GM19035 (cell line): Measurements from ENCODE around the gene DUSP3.

Source experiments
- ATAC-seq: cut with Tn5 transposase; IDR thresholded peaks from one replicate; pipeline ENCODE4 v1.9.1; 2021; ENCODE audit not compliant: unreplicated experiment

The DUSP3 gene

DNA sequence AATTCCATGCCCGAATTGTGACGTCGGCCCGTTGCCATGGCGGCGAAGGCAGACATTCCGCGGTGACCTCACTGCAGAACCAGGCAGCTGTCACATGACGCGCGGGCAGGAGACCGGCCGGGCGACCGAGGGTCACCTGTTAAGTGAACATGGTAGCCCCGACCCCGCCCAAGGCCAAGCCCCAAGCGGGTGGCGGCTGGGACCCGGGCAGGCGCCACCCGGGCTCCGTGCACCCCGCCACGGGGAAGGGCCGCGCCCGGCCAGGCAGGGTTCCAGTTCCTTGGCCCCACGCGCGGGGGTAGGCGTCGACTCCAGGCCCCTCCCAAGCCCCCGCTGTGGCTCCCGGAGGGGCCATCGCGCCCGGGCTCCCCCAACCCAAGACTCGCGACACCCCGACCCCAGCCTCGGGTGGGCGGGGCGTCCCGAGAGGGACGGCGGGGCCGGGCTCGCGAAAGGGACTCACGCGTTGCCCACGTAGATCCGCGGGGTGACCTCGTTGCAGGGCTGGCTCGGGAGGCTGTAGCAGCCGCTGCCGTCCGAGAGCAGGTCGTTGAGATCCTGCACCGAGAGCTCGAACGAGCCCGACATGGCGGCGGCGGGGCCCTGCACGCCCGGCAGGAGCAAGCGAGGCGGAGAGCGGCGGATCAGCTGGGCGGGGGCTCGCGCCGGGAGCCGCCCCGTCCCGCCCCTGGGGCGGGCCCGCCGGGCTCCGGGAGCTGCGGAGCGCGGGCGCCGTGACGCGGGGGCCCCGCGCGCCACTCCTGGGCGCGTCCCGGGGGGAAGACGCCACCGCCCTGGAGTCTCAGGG is at the start of gene DUSP3:
Gene DUSP3 (minus strand): TSS at position 641 of the 808 bp plus-strand sequence. CDS start 53 bp downstream, at position 588.
- ATAC-seq, result peak; percentile 94

- ATAC-seq, result no peak
Observed at GRCh38 chr17:43827596-43827995, 48.8 kb upstream of the DUSP3 start.

DNA sequence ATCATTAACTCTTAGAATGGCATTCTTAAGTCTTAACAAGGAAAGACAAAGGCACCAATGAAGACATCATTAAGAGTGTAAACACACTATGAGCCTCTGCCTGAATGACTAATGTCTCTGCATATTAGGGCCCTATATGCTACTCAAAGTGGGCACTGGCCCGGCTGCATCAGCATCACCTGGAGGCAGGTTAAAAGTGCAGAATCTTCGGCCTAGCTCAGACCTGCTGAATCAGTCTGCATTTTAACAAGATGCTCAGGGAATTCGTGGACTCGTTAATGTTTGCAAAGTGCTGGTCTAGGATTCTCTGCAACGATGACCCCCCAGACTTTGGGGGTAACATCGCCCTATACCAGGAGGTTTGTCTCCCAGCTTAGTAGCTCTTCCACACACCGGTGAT is 47.4 kb upstream of the DUSP3 start:
- no peak for ATAC-seq

GRCh38 chr17:43825567-43825966 is 46.8 kb upstream of the DUSP3 start:
- ATAC-seq, result no peak

DNA sequence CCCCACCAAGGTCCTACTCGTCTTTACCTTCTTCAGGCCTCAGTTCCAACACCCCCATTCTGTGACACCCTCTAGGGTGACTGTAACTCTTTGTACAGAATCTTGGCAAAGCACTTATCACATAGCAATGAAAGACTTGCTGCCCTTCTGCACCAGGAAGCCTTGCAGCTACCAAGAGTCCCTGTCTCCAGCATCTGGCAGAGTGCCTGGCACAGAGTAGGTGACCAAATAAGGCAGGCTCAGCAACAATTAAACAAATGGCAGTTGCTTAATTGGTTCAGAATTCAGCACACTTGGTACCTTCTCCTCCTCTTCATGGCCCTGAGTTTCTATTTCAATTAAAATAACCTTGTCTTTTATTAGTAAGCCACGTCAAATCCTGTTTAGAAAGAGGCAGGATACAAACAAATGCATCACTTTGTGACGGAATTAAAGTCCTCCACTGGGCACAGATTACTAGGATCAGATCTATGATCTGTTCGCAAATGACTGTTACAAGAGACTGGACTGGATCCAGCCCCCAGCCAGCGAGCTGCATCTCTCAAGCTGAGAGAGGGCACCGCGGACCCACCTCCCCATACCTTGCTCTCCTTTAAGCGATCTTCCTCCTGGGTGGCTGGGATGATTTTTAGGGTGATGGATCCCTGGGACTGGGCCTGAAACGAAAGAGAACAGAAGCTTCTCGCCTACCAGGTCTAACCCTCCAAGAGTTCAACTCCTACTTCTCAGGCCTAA is 44.7 kb upstream of the DUSP3 start:
- no peak for ATAC-seq

- no peak for ATAC-seq
Observed at GRCh38 chr17:43822570-43823190, 43.9 kb upstream of the DUSP3 start.

GRCh38 chr17:43820759-43821158 is 42.0 kb upstream of the DUSP3 start:
- no peak for ATAC-seq

DNA sequence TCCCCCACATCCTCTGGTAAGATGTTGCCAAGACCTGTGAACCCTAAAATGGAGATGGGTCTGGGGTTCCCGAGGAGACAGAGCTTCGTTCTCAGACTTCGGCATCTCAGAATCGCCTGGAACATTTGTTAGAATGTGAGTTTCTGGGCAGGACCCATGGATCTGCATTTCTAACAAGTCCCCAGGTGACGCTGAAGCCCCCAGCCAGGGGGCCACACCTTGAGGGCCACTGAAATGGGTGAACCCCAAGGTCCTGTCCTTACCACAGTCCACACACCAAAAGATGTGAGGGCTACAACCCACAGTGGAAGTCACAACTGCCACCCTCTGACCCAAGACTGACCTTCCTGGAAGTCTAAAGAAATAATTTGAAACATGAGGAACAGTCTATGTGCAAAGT is 40.2 kb upstream of the DUSP3 start:
- no peak for ATAC-seq

- no peak for ATAC-seq
Observed at GRCh38 chr17:43817826-43818225, 39.0 kb upstream of the DUSP3 start.

- ATAC-seq, result no peak
Observed at GRCh38 chr17:43816336-43817320, 37.9 kb upstream of the DUSP3 start.

DNA sequence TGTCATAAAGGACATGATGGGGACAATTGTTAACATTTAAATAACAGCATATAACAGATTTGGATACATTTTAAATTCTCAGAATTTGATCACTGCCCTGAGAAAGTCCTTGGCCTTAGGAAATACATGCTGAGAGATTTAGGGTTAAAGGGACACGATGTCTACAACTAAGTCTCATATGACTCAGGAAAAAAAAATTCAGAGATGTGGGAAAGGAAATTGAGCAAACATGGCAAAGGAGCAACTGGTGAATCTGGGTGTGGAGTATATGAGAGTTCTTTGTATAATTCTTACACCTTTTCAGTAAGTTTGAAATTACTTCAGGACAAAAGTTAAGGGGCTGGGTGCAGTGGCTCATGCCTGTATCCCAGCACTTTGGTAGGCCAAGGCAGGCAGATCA is 35.9 kb upstream of the DUSP3 start:
- ATAC-seq, result no peak

- no peak for ATAC-seq
Observed at GRCh38 chr17:43814026-43814425, 35.2 kb upstream of the DUSP3 start.

- no peak for ATAC-seq
Observed at GRCh38 chr17:43813386-43813785, 34.6 kb upstream of the DUSP3 start.

DNA sequence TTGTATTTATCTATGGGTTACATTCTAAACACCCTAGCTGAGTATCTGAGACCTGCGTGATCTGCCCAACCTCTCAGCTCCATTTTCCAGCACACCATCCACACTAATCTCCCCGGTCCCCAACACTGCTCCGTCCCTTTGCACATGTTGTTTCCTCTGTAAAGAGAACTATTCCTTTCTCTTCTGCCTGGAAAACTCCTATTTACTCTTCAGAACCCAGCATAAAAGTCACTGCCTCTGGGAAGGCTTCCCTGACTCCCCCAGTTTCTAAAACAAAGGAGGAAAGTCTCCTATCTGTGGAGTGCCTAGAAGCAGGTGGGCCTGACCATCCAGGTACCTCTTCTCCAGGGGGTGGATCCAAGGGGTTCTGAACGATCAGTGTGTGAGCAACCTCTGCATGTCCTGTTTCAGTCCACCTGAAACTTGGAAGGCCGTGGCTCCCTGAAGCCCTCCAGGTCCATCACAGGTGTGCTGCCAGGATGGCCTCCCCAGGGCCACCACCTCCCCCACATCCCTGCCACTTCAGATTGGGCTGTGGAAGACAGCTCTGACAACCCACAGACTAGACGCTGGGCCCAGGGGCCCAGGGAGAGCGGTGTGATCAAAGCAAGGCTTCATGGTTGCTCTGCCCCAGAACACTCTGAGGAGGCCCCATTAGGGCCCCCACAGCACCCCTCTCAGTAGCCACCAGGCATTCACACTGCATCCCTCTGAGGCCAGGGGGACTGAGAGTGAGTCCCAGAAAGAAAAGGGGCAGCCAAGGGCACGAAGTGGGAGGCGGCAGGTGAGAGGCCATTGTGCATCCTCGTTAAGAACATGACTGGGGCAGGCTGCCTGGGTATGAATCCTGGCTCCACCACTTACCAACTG is 33.9 kb upstream of the DUSP3 start:
- ATAC-seq, result no peak

DNA sequence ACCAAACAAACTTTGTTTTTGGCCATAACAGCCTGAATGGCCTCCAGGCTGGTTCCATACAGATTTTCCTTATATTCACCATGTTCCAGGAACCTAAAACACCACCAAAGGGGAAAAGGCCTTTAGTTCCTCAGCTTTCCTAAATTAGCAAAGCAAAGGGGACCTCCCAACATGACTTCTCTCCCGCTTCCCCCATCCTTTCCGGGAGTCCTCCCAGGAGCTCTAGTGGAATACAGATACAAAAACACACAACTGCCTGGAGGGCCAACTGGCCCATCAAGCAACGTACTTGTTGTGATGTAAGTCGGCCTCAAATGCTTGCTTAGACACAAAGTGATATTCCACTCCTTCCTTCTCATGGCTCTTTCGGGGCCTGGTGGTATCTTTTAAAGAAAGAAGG is 32.0 kb upstream of the DUSP3 start:
- ATAC-seq, result no peak

GRCh38 chr17:43810226-43810715 is 31.5 kb upstream of the DUSP3 start:
- no peak for ATAC-seq

DNA sequence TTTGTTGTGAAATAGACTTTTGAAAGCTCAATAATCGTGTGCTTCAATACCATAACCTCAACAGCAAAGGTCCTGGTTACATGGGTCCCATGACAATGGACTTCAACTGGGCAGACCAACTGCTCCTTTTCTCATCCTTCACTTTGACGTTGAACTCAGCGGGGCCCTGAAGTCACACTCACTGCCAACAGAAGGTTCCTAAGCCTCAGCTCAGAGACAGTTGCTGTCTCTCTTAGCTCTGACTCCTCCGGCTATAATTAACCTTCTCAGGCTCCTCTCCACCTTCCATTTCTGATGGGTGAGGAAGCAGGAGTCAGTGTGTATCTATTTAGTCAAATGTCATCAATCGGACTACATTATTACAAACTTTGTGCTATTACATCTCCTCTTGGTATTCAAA is 30.3 kb upstream of the DUSP3 start:
- ATAC-seq, result no peak

DNA sequence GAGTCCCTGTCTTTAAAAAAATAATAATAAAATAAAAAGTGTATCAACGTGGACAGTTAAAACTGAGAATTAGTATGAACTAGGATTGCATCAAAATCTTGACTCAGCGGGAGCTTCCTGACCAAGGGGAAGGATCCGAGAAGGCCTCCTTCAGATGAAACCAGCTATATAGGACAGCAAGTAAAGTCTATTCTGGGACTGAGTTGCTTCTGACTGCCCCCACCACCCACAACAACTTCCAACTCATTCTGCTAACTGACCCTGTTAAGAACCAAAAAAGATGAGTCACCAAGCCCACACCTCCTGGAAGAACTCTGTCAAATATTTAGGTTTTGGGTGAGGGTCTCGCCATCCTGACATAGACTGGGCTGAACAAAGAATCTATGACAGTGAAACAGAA is 29.3 kb upstream of the DUSP3 start:
- no peak for ATAC-seq

DNA sequence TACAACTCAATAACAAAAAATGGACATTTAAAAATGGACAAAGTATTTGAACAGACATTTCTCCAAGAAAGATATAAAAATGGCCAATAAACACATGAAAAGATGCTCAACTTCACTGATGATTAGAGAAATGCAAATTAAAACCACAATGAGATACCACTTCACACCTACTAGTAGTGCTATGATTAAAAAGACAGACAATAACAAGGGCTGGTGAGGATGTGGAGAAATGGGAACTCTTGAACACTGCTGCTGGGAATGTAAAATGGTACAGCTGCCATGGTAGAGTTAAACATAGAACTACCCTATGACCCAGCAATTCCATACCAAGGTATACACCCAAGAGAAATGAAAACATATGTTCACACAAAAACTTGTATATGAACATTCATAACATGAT is 26.3 kb upstream of the DUSP3 start:
- no peak for ATAC-seq

DNA sequence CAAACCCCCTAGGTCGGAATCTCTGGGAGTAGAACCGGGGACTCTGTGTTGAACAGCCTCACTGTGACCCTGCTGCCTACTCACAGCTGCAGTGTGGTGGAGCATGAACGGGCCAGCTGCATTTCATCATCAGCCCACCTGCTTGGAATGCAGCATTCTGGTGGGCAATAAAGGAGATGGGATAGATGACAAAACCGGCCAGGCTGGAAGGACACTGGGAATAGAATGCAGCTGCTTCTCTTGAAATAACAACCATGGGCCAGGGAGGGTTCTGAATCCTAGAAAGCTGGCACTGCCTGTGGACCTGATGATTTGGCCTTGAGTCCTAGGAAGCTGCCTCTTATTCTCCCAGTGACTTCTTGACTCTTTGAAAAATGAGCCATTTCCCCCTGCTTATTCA is 25.0 kb upstream of the DUSP3 start:
- no peak for ATAC-seq
